ENCODE measurements around the gene ZNF772.

- no peak for TF ChIP-seq CTCF (conservative IDR thresholded peaks at IDR 0.05 in 1 of 2, IDR thresholded peaks at IDR 0.05 in 1 of 2; ENCODE audit: low read depth in 1 of 2, low read length in 2 of 2)
- no peak for TF ChIP-seq EZH2 (IDR thresholded peaks at IDR 0.05; ENCODE audit: low read length, missing control alignments)
These were observed 57.9 kb downstream of the ZNF772 start for GRCh38 chr19:57419439-57419838.

All from fibroblast of lung (primary cell).